SK-N-DZ (cell line): ENCODE measurements around the gene AGBL2.
"Not testable (repeated sequence)": the region's sequence is repeated elsewhere in the genome, so short reads cannot be mapped to it uniquely, and the experiment has no call there.

Source experiments
- DNase-seq: peaks from one replicate; pipeline ENCODE4 v3.0.0-alpha.2; 2015; ENCODE audit warnings: low spot score

AGBL2 gene

GRCh38 chr11:47688991-47689390, 26.2 kb downstream of the AGBL2 start:
- no peak for DNase-seq

DNA sequence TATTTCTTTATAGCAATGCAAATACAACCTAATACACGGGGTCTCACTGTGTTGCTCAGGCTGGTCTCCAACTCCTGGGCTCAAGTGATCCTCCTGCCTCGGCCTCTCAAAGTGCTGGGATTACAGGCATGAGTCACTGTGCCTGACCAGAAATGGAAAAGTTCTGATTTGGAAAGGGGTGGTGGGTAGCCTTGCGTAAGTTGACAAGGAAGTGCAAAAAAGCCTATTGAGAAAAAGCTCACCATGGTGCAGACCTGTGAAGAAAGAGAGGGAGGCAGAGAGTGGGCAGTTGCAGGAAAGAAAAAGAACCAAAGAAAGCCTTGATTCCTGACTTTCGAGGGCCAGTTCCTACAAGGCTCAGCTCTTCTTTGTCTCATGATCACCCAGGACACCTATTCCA, 27.1 kb downstream of the AGBL2 start:
- no peak for DNase-seq

- not testable (repeated sequence) for DNase-seq
Observed at GRCh38 chr11:47686704-47687103, 28.5 kb downstream of the AGBL2 start.

DNA sequence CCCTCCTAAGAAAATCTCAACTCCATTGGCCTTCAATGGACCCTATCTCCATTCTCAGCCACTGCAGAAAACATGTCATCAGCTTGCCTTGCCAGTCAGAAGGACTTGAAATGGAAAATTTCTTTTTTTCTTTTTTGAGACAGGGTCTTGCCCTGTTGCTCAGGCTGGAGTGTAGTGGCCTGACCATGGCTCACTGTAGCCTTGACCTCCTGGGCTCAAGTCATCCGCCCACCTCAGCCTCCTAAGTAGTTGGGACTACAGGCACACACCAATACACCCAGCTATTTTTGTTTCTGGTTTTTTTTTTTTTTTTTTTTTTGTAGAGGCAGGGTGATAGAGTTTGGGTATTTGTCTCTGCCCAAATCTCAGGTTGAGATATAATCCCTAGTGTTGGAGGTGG, 29.0 kb downstream of the AGBL2 start:
- no peak for DNase-seq

- DNase-seq: no peak
Observed at GRCh38 chr11:47675851-47676250, 39.3 kb downstream of the AGBL2 start.

DNA sequence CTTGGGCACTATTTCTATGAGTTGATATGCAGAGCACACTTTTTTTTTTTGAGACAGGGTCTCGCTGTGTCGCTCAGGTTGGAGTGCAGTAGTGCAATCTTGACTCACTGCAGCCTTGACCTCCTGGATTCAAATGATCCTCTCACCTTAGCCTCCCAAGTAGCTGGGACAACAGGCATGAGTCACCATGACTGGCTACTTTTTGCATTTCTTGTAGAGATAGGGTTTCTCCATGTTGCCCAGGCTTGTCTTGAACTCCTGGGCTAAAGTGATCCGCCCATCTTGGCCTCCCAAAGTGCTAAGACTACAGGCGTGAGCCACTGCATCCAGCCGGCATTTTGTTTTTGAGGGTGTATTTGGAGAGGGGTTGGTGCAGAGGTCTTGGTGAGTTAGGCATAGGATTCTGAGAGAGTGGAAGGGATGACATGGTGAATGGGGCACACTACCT, 42.9 kb downstream of the AGBL2 start:
- no peak for DNase-seq

DNA sequence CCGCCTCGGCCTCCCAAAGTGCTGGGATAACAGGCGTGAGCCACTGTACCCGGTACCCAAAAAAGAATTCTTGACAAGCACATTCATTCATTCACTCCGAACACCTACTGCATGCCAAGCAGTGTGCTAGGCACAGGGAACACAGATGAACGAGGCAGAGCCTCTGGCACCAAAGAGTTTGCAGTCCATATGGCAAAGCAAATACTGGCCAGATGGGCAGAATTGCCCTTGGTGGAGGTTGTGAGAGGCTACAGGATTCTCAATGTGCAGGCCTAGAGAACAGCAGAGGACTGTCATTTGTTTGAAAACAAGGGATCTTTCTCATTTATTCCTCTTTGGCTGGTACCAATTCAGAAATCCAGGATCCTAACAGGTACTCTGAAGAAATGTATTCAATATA, 45.3 kb downstream of the AGBL2 start:
- DNase-seq: no peak

- DNase-seq: no peak
Observed at GRCh38 chr11:47668665-47669064, 46.5 kb downstream of the AGBL2 start.

DNA sequence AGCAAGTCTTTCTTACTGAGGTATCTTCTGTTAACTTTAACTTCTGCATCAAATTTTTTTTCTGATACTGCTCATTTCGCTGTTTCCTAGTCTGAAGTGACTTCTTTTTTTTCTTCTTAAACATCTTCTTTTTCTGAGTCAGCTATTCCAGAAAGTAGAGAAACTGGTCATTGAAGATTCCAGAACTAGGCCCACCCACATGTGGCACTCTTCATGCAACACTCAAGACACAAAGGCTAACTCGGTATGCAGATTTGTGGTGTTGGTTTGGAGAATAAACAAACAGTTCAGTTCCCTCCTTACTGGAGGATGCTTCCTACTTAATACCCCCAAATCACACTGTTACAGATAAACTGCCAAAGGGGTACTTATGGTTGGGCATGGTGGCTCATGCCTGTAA, 47.6 kb downstream of the AGBL2 start:
- DNase-seq: no peak

DNA sequence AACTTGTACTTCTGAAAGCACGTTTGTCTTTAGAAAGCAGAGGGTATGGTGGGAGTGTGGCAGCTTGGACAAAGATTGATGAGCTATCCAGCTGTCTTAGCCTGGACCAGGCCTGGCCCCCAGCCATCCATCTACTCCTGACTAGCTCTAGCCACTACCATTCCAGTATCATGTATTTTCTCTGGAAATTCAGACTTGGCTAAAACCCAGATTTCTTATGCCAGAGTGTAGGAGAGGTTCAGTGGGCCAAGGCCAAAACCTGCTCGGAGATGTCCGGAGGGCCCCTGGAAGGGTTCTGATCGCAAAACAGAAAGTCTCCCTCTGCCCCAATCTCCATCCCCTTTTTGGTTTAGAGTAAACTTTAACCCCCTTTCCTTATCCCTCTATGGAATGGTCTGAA, 48.0 kb downstream of the AGBL2 start:
- DNase-seq: no peak

DNA sequence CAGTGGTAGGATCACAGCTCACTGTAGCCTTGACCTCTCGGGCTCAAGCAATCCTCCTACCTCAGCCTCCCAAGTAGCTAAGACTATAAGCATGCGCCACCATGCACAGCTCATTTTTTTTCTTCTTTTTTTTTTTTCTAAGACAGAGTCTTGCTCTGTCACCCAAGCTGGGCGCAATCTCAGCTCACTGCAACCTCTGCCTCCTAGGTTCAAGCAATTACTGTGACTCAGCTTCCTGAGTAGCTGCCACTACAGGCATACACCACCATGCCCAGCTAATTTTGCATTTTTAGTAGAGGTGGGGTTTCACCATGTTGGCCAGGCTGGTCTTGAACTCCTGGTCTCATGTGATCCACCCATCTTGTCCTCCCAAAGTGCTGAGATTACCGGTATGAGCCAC, 50.2 kb downstream of the AGBL2 start:
- not testable (repeated sequence) for DNase-seq

GRCh38 chr11:47661245-47661644, 53.9 kb downstream of the AGBL2 start:
- DNase-seq: no peak

- no peak for DNase-seq
Observed at GRCh38 chr11:47659276-47659675, 55.9 kb downstream of the AGBL2 start.

- DNase-seq: no peak
Observed at GRCh38 chr11:47656260-47656885, 58.8 kb downstream of the AGBL2 start.

GRCh38 chr11:47651818-47652469, 63.2 kb downstream of the AGBL2 start:
- DNase-seq: no peak

GRCh38 chr11:47649276-47649675, 65.9 kb downstream of the AGBL2 start:
- no peak for DNase-seq

DNA sequence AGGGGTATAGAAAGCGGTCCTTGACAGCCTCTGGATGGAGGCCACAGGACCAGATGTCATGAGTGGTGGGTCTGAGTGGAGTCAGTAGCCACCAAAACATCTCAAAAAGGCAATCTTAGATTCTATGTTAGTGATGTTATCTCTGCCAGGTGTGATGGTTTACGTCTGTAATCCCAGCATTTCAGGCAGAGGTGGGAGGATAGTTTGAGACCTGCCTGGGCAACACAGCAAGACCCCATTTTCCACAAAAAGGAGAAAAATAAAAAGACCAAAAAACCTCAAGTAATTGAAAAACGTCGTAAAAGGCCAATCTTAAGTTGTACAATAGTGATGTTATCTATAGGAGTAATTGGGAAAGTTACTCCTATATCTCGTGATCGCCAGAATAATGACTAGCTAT, 69.2 kb downstream of the AGBL2 start:
- DNase-seq: no peak

GRCh38 chr11:47645500-47645899, 69.7 kb downstream of the AGBL2 start:
- peak; percentile 25 for DNase-seq

DNA sequence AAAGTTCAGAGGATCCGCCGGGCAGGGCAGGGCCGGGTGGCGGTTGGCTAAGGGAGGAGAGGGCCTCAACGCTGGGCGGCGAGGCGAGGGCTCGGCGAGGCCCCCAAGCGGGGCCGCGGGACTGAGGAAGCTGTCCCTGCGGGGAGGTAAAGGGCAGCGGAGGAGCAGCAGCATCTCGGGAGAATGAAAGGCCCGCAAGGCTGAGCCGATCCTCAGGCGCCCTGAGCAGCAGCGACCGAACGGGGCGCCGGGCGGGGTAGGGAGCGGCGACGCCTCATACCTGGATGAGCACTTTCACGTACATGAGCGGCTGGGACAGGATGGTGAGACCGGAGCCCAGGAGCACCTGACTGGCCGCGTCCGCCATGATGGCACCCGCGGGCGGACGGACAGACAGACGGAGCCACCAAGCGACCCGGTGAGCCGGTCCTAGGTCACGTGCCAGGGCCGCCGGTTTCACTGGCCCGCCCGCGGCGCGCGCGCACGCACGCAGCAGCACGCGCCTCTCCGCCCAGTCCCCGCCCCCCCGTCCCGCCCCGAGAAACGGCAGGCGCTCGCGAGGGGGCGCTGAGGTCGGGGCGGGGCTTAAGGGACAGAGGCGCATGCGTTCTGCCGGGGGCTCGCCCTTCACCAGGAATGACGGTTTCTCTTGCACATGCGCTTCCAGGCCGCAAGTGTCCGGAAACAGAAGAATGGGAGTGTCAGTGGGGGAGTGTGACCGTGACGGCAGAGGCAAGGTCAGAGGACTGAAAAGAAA, 72.9 kb downstream of the AGBL2 start, which contains the start of gene MTCH2:
TSS of gene MTCH2 (minus strand) at position 461 of the 757 bp plus-strand sequence. CDS start at position 367, 94 bp downstream.
- peak; percentile 96 for DNase-seq

- no peak for DNase-seq
Observed at GRCh38 chr11:47641600-47642098, 73.5 kb downstream of the AGBL2 start.

- not testable (repeated sequence) for DNase-seq
Observed at GRCh38 chr11:47640506-47640905, 74.7 kb downstream of the AGBL2 start.

DNA sequence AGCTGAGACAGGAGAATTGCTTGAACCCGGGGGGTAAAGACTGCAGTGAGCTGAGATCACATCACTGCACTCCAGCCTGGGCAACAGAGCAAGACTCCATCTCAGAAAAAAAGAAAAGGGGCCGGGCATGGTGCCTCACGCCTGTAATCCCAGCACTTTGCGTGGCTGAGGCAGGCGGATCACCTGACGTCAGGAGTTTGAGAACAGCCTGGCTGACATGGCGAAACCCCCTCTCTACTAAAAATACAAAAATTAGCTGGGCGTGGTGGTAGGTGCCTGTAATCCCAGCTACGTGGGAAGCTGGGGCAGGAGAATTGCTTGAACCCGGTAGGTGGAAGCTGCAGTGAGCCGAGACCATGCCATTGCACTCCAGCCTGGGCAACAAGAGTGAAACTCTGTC, 78.8 kb downstream of the AGBL2 start:
- DNase-seq: not testable (repeated sequence)
